Medulla oblongata (tissue), 1 donor: ENCODE data around the gene IL20RA.

Source experiments
- DNase-seq: peaks from one replicate; pipeline ENCODE4 v3.0.0-alpha.2; 2015; ENCODE audit errors: extremely low spot score

Gene IL20RA

DNA sequence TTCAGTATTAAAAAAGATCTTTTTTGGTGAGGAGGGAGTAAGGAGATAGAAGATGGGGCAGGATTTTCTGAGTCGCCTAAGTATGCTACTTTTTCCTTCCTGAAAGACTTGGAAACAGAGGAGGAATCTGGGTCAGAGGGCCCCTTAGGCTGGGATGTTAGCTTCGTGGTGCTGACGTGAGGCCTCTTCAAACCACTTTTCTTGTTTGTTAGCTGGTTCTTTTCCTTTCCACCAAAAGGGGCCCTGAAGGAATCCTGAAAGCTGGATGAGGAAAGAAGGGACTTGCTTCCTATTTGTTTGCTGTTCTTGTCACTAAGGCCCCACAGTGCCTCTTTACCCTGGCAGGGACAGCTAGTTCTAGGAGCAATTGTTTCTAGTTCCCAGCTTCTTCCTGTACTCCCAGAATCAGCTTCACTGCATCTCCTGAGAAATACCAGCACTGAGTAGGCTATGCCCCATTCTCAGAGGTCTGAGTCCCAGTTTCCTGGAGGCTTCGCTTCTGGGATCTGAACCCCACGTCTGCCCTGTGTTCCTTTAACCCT is 2.2 kb upstream of the IL20RA start:
- peak; percentile 19 for DNase-seq

DNA sequence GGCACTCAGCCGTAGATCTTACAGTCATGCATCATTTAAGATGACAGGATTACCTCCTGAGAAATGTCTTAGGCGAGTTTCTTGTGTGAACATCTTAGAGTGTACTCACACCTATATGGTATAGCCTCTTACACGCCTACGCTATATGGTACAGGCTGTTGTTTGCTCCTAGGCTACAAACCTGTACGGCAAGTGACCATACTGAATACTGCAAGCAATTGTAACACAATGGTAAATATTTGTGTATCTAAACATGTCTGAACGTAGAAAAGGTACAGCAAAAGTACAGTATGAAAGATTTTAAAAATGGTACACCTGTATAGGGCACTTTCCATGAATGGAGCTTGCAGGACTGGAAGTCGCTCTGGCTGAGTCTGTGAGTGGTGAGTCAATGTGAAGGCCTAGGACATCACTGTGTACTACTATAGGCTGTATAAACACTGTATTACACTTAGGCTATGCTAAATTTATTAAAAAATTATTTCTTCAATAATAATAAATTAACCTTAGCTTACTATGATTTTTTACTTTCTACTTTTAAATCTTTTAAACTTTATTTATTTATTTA is 541 bp upstream of the IL20RA start:
- no peak for DNase-seq

DNA sequence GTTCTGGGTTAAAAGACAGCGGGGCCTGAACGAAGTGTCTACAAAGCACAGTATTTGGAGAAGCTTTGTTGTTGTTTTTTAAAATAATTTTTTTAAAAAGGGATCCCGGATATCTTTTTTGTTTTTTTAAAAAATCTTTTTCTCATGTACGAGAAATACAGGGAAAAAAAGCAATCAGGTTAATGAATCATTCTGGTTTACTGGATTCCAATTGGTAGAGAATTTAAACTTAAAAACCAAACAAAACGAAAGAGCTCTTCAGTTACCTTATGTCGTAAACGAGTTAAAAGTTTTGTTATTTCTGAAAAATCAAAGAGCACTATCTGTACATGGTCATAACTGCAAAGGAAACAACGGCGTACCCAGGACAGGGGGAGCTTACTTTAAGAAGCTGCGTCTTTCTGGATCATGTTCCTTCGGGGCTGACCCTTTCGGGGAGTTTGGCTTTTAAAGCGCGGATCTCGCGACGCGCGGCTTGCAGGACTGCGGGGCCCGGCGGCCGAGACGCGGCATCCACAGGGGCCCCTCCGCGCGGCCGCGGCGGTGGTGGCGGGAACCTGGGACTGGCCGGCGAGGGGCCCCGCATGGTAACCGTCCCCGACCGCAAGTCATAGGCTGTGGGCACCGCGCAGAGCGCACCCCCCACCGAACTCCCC is 927 bp downstream of the IL20RA start:
- DNase-seq: peak; percentile 24

DNA sequence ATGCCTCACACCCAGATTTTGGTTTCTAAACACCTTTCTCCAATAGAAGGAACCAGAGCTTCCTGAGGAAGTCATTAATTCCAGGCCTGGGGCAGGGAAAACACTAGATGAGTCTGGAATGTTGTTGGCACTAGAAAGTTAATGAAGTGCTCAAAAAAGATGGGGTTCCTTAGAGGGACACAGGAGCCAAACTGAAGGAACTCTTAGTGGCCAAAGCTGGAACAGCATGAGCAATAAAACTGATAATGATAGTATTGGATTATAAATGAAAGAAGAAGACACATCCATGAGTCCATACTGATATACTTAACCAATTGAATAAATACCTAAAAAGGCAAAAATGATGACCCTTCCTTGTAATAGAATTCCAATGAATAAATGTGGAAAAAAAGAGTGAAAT is 4.4 kb downstream of the IL20RA start:
- no peak for DNase-seq

DNA sequence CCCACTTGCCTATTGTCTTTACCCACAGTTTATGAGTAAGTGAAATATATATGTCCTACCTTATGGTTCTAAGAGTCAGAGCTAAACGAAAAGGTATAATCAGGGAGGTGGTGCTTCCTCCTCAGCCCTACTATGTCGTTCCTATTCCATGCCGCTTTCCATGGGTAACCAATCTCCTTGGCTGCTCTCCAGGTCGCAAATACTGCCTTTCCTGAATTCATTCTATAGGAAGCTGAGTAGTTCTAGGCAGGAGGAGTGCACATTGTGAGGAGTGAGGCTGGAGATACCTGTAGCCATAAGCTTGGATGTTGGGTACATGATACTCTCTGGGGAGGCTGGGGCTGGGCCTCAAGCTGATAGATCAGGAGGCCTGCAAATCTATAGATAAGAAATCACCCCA is 5.8 kb downstream of the IL20RA start:
- DNase-seq: no peak

DNA sequence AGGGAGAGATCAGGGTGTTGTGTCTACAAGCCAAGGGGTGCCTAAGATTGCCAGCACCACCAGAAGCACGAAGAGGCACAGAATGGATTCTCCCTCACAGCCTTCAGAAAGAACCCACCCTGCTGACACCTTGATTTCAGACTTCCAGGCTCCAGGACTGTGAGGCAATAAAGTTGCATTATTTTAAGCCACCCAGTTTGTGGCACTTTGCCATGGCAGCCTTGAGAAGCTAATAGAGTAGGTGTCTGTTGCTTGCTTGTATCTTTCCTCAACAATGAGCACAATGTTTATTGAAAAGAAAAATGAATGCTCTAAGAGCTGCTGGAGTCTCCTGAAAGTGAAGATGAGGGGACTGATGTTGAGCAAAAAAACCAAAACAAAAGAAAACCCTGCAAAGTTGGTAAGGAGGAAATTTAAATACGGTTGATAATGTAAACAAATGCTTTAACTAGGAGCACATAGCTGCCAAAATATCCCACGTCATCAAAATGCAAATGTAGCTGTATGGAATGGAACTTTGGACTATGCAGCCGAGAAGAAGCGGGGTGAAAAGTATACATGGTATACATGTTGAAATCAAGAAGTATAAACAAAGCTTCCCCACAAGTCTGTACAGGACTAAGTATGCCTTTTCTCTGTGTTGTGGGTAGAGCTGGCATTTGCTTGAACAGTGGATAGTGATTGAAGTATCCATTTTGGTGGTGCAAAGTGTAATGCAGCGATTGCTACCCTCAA is 8.0 kb downstream of the IL20RA start:
- DNase-seq: no peak

DNA sequence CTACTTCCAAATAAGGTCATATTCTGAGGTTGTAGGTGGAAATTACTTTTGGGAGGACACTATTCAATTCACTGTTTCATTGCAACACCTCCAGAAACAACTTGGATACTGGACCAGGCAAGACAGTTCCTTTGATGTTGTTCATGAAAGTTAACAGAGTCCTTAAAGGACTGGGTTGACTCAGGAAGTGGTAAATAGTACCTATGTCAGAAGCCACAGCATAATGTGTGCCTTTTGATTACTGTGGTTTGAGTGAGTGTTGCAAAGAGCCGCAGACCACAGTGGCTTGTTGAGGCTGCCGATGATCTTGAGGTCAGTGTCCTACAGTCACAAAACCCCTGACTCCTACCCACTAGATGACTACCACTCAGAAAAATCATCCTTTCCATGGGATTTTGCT is 10.9 kb downstream of the IL20RA start:
- DNase-seq: no peak

DNA sequence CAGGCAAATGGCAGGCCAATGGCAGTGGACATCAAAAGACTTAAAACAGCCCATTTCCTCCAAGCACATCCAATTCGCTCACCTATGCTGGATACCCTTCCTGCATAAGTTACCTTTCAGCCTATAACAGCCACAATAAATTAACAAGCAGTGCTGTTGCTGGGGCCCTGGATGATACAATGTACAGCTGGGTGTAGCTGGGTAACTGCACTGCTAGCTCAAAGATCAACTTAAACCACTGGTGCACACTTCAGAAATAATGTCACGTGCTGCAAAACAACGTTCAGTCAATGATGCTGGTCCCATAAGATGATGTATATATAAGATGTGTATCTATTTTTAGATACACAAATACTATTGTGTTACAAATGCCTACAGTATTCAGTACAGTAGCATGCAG is 13.6 kb downstream of the IL20RA start:
- no peak for DNase-seq

DNA sequence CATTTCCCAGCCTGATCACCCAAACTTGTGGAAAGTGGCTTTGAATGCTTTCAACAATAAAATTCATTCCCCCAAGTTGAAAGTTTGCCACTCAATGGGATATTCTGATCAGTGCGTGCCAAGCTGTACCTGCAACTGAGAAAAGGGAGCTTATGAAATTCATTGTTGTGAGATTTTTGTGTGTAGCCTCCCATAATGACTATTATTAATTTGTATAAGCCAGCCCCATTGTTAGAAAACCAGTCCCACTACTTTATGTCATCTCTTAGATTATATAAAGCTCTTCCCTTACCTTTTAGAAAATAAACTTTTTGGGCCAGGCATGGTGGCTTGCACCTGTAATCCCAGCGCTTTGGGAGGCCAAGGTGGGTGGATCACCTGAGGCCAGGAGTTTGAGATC is 15.9 kb downstream of the IL20RA start:
- DNase-seq: no peak

DNA sequence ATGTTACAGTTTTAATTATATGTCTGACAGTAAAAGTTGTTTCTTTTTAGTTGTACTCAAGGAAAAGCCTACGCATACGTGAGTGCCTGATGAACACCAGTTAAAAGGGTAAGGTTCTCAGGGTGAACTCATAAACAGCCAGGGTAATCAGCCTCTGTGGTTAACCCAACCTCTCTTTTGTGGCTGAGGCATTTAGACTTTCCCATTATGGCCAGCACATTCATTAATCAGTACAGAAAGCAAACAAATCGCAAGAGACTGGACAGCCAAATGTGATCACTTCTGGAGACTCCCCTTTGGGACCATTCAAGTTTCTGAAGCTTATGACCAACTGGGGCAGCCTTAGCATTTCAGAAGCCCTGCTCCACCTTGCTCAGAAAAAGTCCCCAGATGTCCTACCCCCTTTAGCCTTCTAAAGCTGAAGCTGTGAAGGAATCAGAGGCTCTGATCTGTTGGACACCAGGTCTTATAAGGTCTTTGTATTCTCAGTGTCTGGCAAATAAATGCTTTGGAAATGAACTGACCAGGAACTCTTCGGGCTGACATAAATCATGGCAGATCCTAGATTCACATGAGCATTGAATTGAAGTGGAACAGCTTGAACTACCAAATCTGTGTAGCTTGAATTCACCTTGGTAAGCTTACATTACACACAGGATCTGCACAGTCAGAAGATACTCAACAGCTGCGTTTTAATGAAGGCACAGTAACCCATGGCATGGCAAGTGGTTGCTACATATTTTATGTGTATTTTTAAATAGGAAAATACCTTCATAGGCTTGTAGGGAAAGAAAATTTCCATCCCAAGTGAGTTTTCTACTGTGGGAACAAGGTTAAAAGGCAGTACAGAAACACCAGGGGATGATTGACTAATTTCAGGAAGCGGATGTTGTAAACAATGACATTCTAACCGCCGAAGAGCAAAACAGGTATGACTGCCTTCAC is 18.7 kb downstream of the IL20RA start:
- DNase-seq: no peak

DNA sequence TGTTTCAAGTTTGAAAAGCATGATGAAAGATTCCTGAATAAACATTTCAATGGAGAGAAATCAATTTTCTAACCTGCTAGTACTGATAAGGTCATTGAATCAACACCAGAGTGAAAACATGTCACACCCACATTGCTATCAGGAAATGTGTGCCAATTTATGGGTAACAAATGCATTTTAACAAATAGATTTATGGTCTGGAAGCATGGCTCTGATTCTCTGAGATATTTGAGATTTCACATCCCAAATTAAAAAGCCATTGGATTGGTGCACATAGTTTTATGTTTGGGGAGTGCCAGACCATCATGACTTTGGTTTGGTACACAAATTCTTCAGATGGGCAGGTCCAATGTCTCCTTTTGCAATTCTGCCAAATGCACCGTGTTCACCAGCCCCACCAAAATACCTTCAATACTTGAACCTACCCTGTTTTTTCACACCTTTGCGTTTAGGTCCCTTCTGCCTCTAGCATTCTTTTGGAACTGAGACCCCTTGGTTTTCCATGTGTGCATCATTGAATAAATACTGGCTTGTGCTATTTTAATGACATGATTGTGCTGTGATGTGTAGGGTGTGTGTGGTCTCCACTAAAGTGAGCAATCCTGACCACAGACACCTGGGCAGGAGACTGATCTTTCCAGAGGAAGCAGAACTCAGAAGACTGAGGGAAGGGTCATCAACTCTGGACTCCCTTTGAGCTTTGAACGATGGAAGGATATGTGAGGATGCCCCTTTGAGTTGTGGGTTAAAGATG is 20.4 kb downstream of the IL20RA start:
- no peak for DNase-seq

DNA sequence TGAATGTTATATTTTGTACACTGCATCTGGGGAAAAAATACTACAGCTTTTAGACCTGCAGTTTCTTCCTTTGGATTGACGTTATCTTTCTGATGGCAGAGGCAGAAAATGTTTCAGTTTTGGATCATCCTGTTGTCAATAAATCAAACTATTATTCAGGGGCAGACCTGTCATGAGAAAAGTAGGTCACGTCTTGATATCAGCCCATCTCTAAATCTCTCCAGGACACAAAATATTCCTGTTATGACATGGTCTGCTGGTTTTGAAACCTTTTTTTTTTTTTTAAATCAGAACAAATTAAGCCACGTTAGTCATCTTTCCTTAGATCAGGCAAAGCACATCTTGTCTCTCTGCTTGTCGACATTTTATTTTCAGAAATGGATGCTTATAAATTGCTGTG is 24.0 kb downstream of the IL20RA start:
- no peak for DNase-seq

DNA sequence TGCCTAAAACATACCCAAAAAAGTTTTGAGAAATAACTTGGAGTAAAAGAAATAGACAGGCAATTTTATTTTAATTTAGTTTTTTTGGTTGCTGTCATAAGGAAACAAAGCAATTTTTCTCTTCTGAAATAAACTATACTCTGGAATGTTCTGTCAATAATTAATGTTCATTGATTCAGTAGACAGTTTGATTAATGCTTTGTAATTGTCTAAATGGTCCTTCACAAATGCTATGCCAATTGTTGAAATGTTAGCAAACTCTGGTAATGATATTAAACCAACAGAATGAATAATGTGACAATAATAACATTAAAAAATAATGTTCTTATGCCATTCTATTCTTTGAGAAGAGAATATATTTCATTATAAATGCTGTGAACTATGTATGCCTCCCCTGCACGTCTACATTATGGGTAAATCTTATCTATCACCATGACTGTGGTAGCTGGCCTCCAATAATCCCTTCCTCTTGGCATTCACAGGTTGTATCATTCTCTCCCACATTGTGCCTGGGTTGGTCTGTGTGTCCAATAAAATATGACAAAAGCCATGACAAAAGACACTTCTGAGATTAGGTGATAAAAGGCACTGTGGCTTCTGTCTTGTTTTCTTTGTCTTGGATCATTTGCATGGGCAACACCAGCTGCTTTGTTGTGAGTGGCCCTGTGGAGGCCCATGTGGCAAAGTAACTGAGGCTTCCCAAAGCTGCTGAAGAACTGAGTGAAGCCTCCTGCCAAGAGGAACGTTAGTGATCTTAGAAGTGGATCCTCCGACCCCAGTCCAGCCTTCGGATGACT is 25.1 kb downstream of the IL20RA start:
- no peak for DNase-seq

DNA sequence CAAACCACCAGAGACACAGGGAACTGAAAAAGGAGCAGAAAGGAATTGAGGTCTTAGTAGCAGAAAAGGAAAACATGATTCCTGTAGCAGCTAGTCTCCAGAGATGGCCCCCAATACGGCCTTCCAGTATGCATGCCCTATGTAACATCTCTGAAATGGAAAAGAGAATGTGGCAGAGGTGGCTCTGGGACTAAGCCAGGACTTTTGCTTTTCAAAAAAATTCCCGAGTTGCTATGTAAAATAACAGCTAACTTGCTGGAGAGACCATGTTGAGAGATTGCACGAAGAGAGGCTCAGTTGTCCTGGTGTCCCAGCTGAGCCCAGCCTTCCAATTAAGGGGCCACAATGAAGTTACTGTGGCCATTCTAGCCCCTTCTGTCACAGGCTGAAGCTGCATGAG is 27.7 kb downstream of the IL20RA start:
- no peak for DNase-seq

DNA sequence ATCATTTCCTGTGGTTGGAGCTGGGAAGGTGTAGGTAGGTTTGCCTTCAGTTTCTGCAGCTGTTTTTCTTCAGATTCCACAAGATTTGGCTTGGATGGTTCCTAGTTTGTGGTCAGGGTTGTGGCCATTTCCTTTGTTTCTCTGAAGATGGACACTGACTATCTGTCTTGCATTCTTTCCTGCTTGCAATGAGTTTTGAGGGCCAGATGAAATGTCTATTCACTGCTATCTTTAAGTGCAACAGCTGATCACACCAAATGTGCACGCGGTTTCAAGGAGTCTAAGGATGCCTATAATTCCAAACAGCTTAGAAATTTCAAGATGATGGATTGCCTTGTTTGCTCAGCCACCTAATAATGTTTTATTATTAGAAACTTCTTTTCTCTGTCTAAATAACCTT is 28.4 kb downstream of the IL20RA start:
- no peak for DNase-seq

DNA sequence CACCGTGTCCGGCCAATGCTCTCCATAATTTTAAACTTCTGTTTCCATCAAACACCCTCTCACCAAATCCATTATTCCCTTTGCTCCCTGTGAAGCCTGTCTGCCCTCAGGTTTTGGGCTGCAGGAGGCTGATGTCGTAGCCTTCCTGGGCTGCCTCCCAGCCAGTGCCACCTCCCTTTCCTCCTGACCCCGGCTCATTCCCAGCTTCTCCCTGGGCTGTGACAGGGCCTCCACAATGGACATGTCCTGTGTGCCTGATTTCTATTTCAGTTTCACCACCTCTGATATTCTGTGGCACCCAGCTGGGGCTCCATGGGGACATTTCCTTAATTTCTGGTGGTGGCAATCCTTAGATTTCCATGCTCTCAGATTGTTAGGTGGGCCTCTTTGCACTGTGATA is 28.8 kb downstream of the IL20RA start:
- no peak for DNase-seq

DNA sequence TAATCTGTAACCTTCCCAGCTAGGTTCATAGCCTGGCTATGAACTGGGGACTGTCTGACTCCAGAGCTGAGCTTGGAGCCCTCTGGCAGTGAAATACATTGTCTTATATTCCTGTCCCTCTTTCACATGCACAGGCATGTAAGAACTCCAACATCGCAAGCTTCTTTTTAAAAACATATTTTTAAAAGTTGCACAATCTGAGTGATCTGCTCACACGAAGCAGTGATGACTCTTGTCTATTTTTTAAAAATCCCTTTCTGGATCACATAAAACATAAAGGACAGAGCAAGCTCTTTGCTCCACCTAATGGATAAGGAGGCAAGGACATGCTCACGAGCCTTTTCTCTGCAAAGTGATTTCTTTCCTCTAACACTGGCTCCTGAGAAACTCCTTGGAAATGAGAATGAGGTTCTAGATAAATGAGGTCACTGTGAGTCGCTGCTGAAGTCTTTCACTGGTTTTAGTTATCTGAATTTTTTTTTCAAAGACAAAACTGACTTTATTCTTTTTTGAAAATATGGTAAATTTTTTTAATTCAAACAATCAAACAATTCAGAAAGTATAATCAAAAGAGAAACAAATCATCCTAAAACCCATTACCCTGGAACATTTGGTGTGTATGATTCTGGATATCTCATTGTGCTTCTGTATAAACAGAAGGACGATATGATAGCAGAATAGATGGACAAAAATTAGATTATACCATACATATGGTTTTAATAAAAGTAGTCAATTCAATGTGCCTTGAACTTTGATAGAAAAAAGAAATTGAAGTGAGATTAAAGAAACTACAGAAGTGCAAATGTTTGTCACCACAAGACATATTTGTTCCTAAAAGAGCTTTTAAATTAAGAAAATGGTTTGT is 30.8 kb downstream of the IL20RA start:
- DNase-seq: peak; percentile 7

DNA sequence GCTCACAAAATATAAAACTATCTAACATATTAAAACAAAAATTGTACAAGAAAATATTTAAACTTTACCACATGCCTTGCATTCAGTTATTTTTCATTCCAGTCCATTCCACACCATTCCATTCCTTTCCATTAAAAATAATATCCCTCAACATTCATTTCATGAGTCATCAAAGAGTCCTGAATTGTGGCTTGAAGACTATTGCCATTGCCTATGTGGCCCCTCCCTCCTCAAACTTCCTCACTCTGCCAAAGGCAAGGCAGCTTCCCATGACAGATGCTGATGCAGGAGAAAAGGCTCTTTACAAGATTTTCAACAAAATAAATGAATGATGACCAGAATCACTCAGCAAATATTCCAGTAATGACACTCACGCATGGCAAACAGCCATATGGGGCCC is 31.7 kb downstream of the IL20RA start:
- DNase-seq: no peak

DNA sequence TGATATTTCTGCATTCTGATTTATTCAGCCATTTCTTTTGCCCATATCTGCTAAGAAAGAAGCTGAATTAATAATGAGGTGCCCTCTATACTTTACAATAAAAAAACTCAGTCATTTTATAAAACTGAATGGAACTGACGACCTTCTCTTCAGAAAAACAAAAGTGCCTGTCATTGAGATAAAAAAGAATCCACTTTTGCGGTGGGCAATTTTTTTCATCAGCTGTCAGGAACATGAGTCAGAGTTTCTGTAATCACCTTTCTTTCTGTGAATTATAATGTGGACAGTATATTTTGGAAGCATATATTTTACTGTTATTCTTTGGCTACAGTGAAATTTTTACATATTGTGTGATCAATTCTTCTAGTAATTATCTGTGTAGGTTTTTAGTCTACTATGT is 33.4 kb downstream of the IL20RA start:
- DNase-seq: no peak
